SH-SY5Y (cell line): ENCODE measurements around the gene DOK3.

Experiments used
- GATA2 ChIP-seq: IDR thresholded peaks from 2 replicates; pipeline ENCODE4 v1.6.1; 2011; ENCODE audit warnings: mild to moderate bottlenecking, low read depth, low read length
- GATA3 ChIP-seq: IDR thresholded peaks from 2 replicates; pipeline ENCODE4 v1.6.1; 2011; ENCODE audit warnings: low read depth, mild to moderate bottlenecking, low read length, moderate library complexity

DNA sequence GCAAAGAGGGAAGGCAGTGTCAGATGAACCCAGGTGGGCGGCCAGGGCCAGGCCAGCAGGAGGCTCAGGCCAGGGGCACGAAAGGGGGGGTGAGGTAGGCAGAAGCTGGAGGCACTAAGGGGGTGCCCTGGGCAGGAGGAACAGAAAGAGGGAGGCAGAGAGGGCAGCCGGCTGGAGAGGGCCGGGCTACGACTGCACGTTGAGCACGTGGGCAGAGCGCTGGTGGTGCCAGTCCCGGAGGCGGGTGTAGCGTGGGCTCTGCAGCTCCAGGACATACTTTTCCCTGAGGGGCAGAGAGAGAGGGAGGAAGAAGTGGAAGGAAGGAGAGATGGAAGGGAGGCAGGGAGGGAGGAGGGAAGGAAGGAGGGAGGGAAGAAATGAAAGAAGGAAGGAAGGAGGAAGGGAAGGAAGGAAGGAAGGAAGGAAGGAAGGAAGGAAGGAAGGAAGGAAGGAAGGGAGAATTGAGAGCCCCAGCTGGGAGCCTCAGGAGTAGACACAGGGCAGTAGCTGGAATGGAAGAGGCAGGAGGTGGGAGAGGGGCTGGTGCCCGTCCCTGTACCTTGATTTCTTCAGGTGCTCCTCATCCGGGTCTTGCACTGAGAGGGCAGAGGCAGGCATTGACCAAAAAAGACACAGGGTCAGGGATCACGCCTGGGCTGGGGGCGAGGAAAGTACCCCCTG lies 19.2 kb downstream of the DOK3 start:
- TF ChIP-seq GATA2 (no peak), GATA3 (no peak)
